EH (cell line): ENCODE data around the gene HPN.
"Not testable (repeated sequence)": the region's sequence is repeated elsewhere in the genome, so short reads cannot be mapped to it uniquely, and the experiment has no call there.

ENCODE experiments used
- DNase-seq: peaks from one replicate; pipeline ENCODE4 v3.0.0-alpha.2; 2015; ENCODE audit warnings: low read depth

HPN gene

GRCh38 chr19:35027851-35028599 is 13.5 kb upstream of the HPN start:
- peak; percentile 41 for DNase-seq

- DNase-seq, result not testable (repeated sequence)
Measured at GRCh38 chr19:35028600-35028885, 13.0 kb upstream of the HPN start.

- not testable (repeated sequence) for DNase-seq
Measured at GRCh38 chr19:35029275-35029736, 12.2 kb upstream of the HPN start.

- no peak for DNase-seq
Measured at GRCh38 chr19:35029737-35030256, 11.7 kb upstream of the HPN start.

GRCh38 chr19:35030257-35031071 is 11.1 kb upstream of the HPN start, which contains the start of gene SCN1B:
SCN1B (plus strand) TSS chr19:35030470; CDS start chr19:35030821, 351 bp downstream.
- peak; percentile 78 for DNase-seq

- peak; percentile 57 for DNase-seq
Measured at GRCh38 chr19:35031072-35031881, 10.2 kb upstream of the HPN start.

- DNase-seq, result no peak
Measured at GRCh38 chr19:35032356-35032865, 9.1 kb upstream of the HPN start.

GRCh38 chr19:35033067-35034004 is 8.2 kb upstream of the HPN start:
- DNase-seq, result no peak

GRCh38 chr19:35034005-35034502 is 7.5 kb upstream of the HPN start:
- no peak for DNase-seq

- DNase-seq, result no peak
Measured at GRCh38 chr19:35034588-35035382, 6.7 kb upstream of the HPN start.

GRCh38 chr19:35037716-35038622 is 3.6 kb upstream of the HPN start:
- peak; percentile 55 for DNase-seq

GRCh38 chr19:35038623-35039512 is 2.7 kb upstream of the HPN start:
- no peak for DNase-seq

- no peak for DNase-seq
Measured at GRCh38 chr19:35039881-35040825, 1.4 kb upstream of the HPN start.

GRCh38 chr19:35040826-35041547 is 534 bp upstream of the HPN start:
- DNase-seq, result no peak

GRCh38 chr19:35042056-35042730 is 672 bp downstream of the HPN start:
- DNase-seq, result no peak
